H1 (cell line): ENCODE results near the gene CD300LF. TPM values are rescaled to one million over a fixed set of nuclear protein-coding genes. Genes with fewer than 3 reads are reported as not detected.

Source experiments
- ASH2L ChIP-seq: fragments of 200-600, 300-600 bp; sonication (generic); IDR thresholded peaks from one replicate; pipeline ENCODE4 v1.7.1; 2017; ENCODE audit warnings: low read length
- CTCF ChIP-seq, 3 experiments: IDR thresholded peaks; 1 replicate in 2 of 3; 2 replicates in 1 of 3; pipeline versions ENCODE4 v1.5.1 to v1.6.1; 2011; ENCODE audit warnings: low read length in 3 of 3, mild to moderate bottlenecking in 3 of 3, inconsistent platforms in 2 of 3, low read depth in 1 of 3, moderate library complexity in 1 of 3; ENCODE audit not compliant: insufficient read depth in 1 of 3; ENCODE audit errors: control extremely low read depth in 1 of 3
- KDM4A ChIP-seq: IDR thresholded peaks from one replicate; pipeline ENCODE4 v1.7.1; 2012; ENCODE audit warnings: low read depth, mild to moderate bottlenecking, moderate library complexity, low read length, inconsistent platforms; ENCODE audit not compliant: severe bottlenecking
- MAX ChIP-seq: IDR thresholded peaks from 2 replicates; pipeline ENCODE4 v1.6.1; 2012; ENCODE audit warnings: inconsistent platforms
- SIX5 ChIP-seq: IDR thresholded peaks from 2 replicates; pipeline ENCODE4 v1.6.1; 2011; ENCODE audit warnings: mild to moderate bottlenecking, low read depth, low read length
- TAF7 ChIP-seq: optimal IDR thresholded peaks from 2 replicates; pipeline ENCODE3; 2011; ENCODE audit warnings: low read depth, mild to moderate bottlenecking, inconsistent platforms, low read length, moderate library complexity, borderline replicate concordance
- YY1 ChIP-seq: IDR thresholded peaks from 2 replicates; pipeline ENCODE4 v1.6.1; 2011; ENCODE audit warnings: low read depth, mild to moderate bottlenecking, low read length
- ZNF274 ChIP-seq: IDR thresholded peaks from 2 replicates; pipeline ENCODE4 v1.7.0; 2012; ENCODE audit warnings: low read length, borderline replicate concordance; ENCODE audit errors: extremely low read depth
- polyA plus RNA-seq, 7 experiments: library from polyadenylated mRNA; depleted of rRNA in 3 of 7; stranded (reverse) in 5 of 7; unstranded in 2 of 7; fragments of >200 nt in 5 of 7; fragments of 200-250 nt in 2 of 7; gene quantifications; 1 replicate in 5 of 7; 2 replicates in 1 of 7; 4 replicates in 1 of 7; pipeline versions ENCODE4 v1.2.1 to v1.2.3, GENCODE V29; 2011 to 2013; ENCODE audit warnings: missing spikeins in 2 of 7, mixed read lengths in 2 of 7
- total RNA-seq: library from RNA; stranded (reverse); fragmentation: NEBNext Ultra II Directional; extraction: Animal tissue kit (Norgen Biotek cat#: 25700); gene quantifications from 2 replicates; pipeline ENCODE4 v1.2.1, GENCODE V29; 2021

CD300LF gene
- total and polyA plus RNA-seq, 2 of the 8 experiments (the other 6 are each of a cell fraction or from before 2014, with no cell fraction given), result not detected

GRCh38 chr17:74748529-74749278 is 36.0 kb upstream of the CD300LF start, which contains the start of gene NHERF1 (continued):
- TF ChIP-seq TAF7 (peak; percentile 96), ASH2L (peak; percentile 49), KDM4A (peak; percentile 76), CTCF (IDR thresholded peaks at IDR 0.05; ENCODE audit: control extremely low read depth in 1 of 3, insufficient read depth in 1 of 3, low read depth in 1 of 3, low read length in 3 of 3) (peak; percentile 34 to 37 (median 35)), MAX (peak; percentile 27; the same call in 1 of the 2 replicates), SIX5 (no peak), ZNF274 (no peak), YY1 (no peak)
